Measurements from ENCODE around the gene CSNK1G1.

DNA sequence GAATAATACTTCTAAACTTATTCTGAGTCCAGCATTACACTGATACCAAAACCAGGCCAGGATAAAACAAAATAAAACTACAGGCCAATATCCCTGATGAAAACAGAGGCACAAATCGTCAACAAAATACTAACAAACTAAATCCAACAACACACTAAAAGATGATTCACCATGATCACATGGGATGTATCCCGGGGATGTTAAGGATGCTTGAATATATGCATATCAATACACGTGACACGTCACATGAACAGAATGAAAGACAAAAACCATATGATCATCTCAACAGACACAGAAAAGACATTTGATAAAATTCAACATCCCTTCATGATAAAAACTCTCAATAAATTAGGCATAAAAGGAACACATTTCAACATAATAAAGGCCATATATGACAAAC lies 91.5 kb downstream of the CSNK1G1 start:
- TF ChIP-seq POLR2A (IDR thresholded peaks at IDR 0.05), result no peak
- TF ChIP-seq, protein P1, sequence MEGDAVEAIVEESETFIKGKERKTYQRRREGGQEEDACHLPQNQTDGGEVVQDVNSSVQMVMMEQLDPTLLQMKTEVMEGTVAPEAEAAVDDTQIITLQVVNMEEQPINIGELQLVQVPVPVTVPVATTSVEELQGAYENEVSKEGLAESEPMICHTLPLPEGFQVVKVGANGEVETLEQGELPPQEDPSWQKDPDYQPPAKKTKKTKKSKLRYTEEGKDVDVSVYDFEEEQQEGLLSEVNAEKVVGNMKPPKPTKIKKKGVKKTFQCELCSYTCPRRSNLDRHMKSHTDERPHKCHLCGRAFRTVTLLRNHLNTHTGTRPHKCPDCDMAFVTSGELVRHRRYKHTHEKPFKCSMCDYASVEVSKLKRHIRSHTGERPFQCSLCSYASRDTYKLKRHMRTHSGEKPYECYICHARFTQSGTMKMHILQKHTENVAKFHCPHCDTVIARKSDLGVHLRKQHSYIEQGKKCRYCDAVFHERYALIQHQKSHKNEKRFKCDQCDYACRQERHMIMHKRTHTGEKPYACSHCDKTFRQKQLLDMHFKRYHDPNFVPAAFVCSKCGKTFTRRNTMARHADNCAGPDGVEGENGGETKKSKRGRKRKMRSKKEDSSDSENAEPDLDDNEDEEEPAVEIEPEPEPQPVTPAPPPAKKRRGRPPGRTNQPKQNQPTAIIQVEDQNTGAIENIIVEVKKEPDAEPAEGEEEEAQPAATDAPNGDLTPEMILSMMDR (IDR thresholded peaks at IDR 0.05), result no peak
